OCI-LY3 (cell line): ENCODE measurements around the gene MSANTD3.

Source experiments
- CTCF ChIP-seq: fragments of 200-600, 300-600 bp; sonication (generic); IDR thresholded peaks from 2 replicates; pipeline ENCODE4 v1.5.1; 2014; ENCODE audit warnings: antibody characterized with exemption, low read length, low read depth
- EZH2phosphoT487 ChIP-seq: fragments of 200-600 bp; shearing (Covaris generic); IDR thresholded peaks from 2 replicates; pipeline ENCODE4 v1.6.1; 2018; ENCODE audit warnings: antibody characterized with exemption, mixed run types, low read depth

GRCh38 chr9:100468041-100468440, 41.1 kb downstream of the MSANTD3 start:
- TF ChIP-seq CTCF: no peak
- TF ChIP-seq EZH2phosphoT487: no peak
